Measurements from ENCODE around the gene NOS1.

Gene NOS1

DNA sequence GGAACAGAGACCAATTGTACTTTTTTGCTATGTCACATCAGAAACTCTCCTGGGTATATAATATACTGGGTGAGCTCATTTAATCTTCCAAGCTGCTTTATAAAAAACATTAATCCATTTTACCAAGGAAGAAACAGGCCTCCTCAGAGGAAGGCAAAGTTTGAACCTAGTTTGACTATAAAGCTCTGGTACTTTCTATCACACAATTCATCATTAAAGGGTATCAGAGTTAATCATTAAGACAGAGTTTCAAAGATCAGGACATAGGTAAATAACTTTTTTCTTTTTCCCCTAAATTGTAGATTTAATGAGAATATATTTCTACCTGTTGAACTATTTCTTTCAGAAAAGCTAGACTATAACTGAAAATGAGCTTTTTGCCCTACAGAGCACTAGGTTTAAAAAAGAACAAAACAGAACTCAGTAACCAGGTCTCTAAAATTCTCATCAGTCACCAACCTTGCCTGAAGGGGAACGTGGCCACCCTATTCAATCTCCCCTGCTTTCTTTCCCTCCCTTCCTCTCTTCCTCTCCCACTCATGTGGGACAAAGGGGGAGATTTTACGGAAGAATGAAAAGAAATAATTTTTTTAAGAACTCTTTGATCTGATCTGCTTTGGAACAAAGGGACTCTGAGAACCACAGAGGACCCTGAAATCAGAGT is 189.8 kb downstream of the NOS1 start:
- no peak for DNase-seq (ENCODE audit: low read depth)

DNA sequence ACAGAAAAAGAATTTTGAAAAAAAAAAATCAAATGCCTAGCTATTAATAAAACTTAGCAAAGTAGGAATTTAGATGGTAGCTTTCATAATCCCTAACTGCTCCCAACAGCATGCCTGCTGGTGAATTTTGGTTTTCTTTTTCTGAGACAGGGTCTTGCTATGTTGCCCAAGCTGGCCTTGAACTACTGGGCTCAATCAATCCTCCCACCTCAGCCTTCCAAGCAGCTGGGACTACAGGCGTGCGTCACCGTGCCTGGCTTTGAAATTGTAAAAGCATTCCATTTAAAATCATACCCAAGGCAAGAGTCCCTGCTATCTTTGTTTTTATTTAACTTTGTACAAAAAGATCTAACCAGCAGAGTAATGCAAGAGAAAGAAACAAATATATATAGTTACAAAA is 191.9 kb downstream of the NOS1 start:
- DNase-seq (ENCODE audit: low read depth): no peak

DNA sequence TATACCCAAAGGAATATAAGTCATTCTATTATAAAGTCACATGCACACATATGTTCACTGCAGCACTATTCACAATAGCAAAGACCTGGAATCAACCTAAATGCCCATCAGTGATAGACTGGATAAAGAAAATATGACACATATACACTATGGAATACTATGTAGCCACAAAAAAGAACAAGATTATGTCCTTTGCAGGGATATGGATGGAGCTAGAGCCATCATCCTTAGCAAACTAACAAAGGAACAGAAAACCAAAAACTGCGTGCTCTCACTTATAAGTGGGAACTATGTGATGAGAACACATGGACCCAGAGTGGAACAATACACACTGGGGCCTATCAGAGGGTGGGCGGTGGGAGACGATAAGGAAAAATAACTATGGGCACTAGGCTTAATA is 192.4 kb downstream of the NOS1 start:
- DNase-seq (ENCODE audit: low read depth): no peak

DNA sequence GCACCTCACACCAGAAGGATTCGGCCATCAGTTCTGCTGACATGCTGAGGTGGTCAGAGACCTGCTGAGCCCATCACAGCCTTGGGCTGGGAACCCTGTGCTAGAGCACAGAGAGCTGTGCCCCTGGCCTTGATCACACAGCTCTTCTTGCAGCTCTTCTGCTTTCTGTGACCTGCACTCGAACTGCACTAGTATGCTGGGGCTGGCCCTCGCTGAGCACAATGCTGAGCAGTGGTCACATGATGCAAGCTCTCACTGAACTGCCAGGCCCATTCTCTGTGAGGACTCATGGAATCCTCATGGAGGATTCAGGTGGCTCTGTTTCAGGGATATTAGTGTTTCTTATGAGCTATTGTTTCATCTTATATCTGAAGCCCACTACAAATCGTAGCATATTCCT is 193.7 kb downstream of the NOS1 start:
- no peak for DNase-seq (ENCODE audit: low read depth)

DNA sequence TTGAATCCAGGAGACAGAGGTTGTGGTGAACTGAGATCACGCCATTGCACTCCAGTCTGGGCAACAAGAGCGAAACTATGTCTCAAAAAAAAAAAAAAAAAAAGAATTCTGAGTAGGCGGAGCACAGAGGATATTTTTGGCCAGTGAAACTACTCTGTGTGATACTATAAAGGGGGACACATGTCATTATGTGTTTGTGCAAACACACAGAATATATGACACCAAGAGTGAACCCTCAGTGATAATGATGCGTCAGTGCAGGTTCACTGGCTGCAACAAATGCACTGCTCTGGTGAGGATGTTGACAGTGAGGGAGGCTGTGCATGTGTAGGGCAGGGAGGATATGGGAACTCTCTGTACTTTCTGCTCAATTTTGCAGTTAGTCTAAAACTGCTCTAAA is 195.3 kb downstream of the NOS1 start:
- no peak for DNase-seq (ENCODE audit: low read depth)

DNA sequence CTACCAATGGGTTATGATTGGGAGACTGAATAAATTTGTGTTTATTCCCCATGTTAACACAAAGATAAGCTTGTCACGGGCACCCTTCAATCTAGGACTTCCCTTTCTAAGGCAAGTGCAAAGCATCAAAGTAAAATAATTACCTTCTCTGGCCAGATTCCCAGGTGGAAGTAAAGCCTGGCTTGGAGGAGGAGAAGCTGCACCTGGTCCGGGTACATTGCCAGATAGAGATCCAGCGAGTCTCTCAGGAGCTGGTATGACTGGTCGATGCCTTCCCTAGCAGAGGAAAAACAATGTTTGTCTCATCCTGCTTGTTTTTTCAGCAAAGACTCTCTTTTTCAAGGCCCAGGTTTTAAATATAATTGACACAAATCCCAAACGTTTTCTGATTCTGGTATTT is 196.1 kb downstream of the NOS1 start:
- DNase-seq (ENCODE audit: low read depth): no peak

DNA sequence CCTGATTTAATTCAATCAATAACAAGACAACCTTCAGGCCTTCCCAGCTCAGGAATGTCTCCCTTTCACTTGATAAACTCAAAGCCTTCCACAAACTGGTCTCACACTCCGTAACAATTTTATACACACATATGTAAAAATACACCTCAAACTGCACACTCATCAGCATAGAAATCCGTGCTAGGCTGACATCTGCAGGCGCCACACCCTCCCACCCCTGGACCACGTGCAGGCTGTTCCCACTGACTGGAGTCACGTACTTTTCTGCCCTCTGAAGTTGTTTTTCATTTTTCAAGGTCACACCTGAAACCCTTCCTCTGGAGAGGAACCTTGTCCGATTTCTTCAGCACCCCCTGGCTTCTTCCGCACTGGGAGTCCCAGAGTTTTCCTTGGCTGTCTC is 198.8 kb downstream of the NOS1 start:
- DNase-seq (ENCODE audit: low read depth): no peak

DNA sequence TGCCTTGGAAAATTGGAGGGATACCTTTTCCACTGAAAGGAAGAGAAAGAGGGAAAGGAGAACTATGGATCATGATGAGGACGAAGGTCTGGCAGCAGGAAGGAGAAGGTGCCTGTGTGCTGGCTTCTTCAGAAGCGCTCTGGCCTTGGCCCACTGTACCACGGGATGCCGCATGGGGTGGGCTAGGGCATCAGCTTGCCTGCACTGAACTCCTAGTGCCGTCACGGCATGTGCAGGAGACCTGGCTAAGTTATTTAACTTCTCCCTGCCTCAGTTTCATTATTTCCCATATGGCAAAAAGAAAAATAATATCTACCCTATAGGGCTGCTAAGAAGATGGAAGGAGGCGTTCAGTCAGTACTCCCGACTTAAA is 199.3 kb downstream of the NOS1 start:
- no peak for DNase-seq (ENCODE audit: low read depth)

DNA sequence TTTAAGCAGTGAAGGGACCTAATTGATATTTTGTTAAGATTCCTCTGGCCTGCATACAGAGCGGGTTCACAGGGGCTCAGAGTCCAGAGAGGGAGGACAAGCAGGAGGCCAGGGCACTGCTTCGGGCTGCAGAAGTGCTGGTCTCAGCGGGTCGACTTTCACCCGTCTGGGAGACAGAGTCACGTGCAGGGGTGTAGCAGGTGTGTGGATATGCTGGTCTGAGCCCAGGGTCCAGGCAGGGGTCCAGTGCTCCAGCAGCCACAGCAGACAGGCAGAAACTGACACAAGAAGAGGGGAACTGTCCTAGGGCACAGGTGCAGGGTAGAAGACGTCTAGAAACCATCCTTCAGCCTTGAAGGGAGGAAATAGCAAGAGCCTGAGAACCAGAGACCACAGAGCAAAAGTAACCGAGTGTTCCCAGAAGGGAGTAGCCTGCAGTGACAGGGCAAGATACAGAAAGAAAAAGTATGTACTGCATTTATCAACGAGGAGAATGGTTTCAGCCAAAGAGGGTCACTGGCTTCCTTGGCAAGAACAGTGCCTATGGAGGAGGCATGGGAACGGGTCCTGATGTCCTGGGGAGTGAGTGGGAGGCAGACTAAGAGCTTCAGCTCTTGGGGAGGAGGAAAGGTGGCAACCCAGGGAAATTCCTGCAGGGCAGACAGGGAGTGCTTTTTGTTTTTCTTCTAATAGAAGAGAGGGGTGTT is 199.8 kb downstream of the NOS1 start:
- no peak for DNase-seq (ENCODE audit: low read depth)

DNA sequence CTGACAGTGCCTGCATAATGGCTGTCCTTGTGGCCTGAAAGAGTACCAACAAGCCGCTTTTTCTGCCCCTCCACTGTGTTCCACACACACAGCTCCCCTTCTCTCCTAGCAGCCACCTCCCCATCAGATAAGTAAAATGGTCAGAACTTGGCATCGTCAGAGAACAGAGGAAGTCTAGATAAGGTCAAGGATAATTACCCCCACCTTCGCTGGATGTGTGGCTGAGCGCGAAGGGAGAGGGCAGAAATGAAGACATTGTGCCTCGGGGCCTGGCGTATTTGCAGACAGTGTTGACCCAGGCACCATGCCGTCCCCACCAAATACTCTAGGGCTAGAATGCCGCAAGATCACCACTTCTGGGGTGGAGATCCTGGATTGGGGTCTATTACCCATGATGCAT is 201.8 kb downstream of the NOS1 start:
- no peak for DNase-seq (ENCODE audit: low read depth)

DNA sequence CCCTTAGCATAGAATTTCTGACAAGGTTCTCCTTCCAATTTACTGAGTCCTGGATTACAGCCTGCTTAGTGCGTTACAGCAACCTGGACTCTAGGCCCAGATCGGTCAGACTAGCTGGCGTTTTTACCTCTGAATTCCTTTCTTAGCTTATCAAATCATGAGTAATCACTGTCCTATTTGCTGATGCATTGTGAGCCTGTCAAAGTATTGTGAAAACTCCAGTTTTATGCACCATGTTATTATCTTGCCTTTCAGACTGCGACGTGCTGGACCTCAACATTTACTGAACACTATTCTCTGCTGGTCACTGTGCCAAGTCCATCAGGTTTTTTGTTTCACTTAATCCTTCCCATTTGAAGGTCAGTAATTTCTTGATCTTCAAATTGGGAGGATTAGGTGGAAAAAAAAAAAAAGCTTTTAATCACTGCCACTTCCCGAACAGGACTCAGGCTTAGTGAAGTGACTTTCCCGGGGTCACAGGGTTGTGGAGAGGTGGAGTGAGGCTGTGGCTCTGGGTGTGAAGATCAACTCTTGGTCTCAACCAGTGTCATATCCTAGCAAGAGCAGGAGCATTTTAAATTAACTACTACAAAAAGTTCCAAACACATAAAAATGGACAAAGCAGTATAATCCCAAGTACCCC is 202.4 kb downstream of the NOS1 start:
- no peak for DNase-seq (ENCODE audit: low read depth)

Measured in activated T-helper 9 cell treated with anti-CD3 and anti-CD28 coated beads, Interleukin-2, amount 50 U/mL, for 16 hours (primary cell).